Suprapubic skin (tissue), 4 donors: ENCODE results near the gene PSAT1. TPM values are rescaled to one million over a fixed set of nuclear protein-coding genes. Genes with fewer than 3 reads are reported as not detected.

Experiments
- DNase-seq, 2 donors: peaks; one replicate each; pipeline ENCODE4 v3.0.0-alpha.2; 2019; ENCODE audit warnings: low spot score in 2 of 2
- H3K27ac ChIP-seq: fragments of 200-600 bp; sonication (generic); one replicate; pipeline ENCODE4 v1.5.1; 2019
- H3K27me3 ChIP-seq: fragments of 200-600 bp; sonication (generic); one replicate; pipeline ENCODE4 v1.5.1; 2019
- H3K36me3 ChIP-seq: fragments of 200-600 bp; sonication (generic); one replicate; pipeline ENCODE4 v1.5.1; 2019
- H3K4me1 ChIP-seq: fragments of 200-600 bp; sonication (generic); one replicate; pipeline ENCODE4 v1.5.1; 2019
- H3K4me3 ChIP-seq: fragments of 200-600 bp; sonication (generic); one replicate; pipeline ENCODE4 v1.5.1; 2019; ENCODE audit warnings: mild to moderate bottlenecking
- H3K9me3 ChIP-seq: fragments of 200-600 bp; sonication (generic); one replicate; pipeline ENCODE4 v1.5.1; 2019
- EP300 ChIP-seq: sonication (generic); formaldehyde crosslinking; IDR thresholded peaks from one replicate; pipeline ENCODE4 v1.6.1; 2017; ENCODE audit warnings: antibody characterized with exemption
- POLR2A ChIP-seq, 2 donors: fragments of 450-650 bp; IDR thresholded peaks; one replicate each; pipeline ENCODE4 v1.6.1; 2017; ENCODE audit warnings: antibody characterized with exemption in 2 of 2, mild to moderate bottlenecking in 2 of 2, moderate library complexity in 2 of 2
- POLR2AphosphoS5 ChIP-seq, 3 donors: sonication (generic); formaldehyde crosslinking; IDR thresholded peaks; one replicate each; pipeline ENCODE4 v1.6.1; 2017; ENCODE audit warnings: antibody characterized with exemption in 3 of 3
- WGBS: methylation state at CpG from one replicate; pipeline ENCODE4 v1.1.5; 2018; 5-methylcytosine and 5-hydroxymethylcytosine counted together
- total RNA-seq, 4 donors: library from RNA; depleted of rRNA; stranded (reverse); fragments of >200 nt; gene quantifications; one replicate each; pipeline ENCODE4 v1.1.0, GENCODE V29; 2016
- TF ChIP-seq, protein P1 (sequence below), 2 donors: fragments of 200-600 bp in 1 of 2; fragments of 450-650 bp in 1 of 2; sonication (generic) in 1 of 2; IDR thresholded peaks; one replicate each; pipeline ENCODE4 v1.5.1; 2016 to 2019; ENCODE audit warnings: antibody characterized with exemption in 2 of 2, mild to moderate bottlenecking in 1 of 2, moderate library complexity in 1 of 2

Gene PSAT1
- total RNA-seq, 4 donors from 2014 or later = 47.4 to 101 (median 75.7) TPM

DNA sequence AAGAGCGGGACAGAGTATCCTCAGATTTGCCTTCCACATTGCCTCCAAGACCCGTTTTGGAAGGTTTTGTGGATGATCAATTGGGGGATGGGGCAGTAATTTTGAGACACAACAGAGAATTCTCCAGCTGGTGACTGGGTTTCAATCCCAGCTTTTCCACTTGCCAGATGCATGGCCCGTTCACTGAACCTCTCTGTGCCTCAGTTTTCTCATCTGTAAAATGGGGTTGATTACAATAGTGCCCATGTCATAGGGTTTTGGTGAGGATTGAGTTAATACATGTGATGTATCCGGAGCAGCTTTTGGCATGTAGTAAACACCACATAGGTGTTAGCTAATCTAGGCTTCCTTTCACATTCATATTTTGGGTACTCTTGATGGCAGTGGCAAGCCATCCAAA is 59.7 kb downstream of the PSAT1 start:
- Histone ChIP-seq H3K27ac (no peak overlapping the region), H3K9me3 (no peaks in the 10 kb centered on the region), H3K4me1 (no peaks in the 10 kb centered on the region), H3K4me3 (no peak overlapping the region), H3K27me3 (no peaks in the 10 kb centered on the region), H3K36me3 (no peaks in the 10 kb centered on the region)
- WGBS = 72% methylated on average over 4 of the region's 4 CpGs
- no peak for DNase-seq
- TF ChIP-seq, protein P1, sequence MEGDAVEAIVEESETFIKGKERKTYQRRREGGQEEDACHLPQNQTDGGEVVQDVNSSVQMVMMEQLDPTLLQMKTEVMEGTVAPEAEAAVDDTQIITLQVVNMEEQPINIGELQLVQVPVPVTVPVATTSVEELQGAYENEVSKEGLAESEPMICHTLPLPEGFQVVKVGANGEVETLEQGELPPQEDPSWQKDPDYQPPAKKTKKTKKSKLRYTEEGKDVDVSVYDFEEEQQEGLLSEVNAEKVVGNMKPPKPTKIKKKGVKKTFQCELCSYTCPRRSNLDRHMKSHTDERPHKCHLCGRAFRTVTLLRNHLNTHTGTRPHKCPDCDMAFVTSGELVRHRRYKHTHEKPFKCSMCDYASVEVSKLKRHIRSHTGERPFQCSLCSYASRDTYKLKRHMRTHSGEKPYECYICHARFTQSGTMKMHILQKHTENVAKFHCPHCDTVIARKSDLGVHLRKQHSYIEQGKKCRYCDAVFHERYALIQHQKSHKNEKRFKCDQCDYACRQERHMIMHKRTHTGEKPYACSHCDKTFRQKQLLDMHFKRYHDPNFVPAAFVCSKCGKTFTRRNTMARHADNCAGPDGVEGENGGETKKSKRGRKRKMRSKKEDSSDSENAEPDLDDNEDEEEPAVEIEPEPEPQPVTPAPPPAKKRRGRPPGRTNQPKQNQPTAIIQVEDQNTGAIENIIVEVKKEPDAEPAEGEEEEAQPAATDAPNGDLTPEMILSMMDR (IDR thresholded peaks at IDR 0.05) = no peak
- TF ChIP-seq POLR2AphosphoS5 (IDR thresholded peaks at IDR 0.05) (no peak), POLR2A (IDR thresholded peaks at IDR 0.05) (no peak), EP300 (no peak)

DNA sequence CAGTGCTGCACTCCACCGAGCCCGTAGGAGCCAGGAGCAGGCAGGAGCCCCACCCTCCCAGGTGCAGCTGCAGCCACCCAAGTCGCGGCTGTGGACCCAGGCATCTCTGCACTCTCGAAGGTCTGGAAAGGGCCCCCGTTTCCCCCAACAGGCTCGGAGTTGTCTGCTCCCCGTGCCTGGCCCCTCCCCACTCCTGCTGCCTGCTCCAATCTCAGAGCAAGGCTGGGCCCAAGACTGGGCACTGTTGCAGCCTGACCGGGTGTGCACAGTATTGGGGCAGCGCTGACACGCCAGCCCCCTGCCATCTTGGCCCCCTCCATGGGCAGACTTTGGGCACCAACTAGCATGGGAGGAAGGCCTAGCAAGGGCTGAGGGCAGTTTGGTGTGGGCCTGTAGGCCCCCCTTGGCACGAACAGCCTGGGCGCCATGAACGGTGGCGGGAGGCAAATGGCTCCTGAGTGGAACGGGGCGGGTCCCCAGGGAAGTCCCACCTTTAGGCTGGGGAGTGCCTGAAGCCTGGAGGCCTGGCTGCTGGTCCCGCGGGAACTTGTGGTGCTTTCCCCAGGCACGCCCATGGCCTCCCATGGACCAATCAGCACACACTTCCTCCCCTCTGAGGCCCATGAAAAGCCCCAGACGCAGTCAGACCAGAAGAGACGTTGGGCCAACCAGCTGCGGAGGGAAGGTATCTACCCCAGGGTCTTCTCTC is 60.4 kb downstream of the PSAT1 start:
- H3K36me3 ChIP-seq = no peaks in the 10 kb centered on the region
- H3K4me3 ChIP-seq = no peak overlapping the region
- H3K4me1 ChIP-seq = no peaks in the 10 kb centered on the region
- H3K27me3 ChIP-seq = no peaks in the 10 kb centered on the region
- no peak overlapping the region for H3K27ac ChIP-seq
- no peak for DNase-seq
- WGBS = 89% methylated on average over 7 of the region's 23 CpGs
- no peaks in the 10 kb centered on the region for H3K9me3 ChIP-seq
- TF ChIP-seq POLR2AphosphoS5 (IDR thresholded peaks at IDR 0.05) (no peak), POLR2A (IDR thresholded peaks at IDR 0.05) (no peak), EP300 (no peak)
- TF ChIP-seq, protein P1 (IDR thresholded peaks at IDR 0.05) = no peak

DNA sequence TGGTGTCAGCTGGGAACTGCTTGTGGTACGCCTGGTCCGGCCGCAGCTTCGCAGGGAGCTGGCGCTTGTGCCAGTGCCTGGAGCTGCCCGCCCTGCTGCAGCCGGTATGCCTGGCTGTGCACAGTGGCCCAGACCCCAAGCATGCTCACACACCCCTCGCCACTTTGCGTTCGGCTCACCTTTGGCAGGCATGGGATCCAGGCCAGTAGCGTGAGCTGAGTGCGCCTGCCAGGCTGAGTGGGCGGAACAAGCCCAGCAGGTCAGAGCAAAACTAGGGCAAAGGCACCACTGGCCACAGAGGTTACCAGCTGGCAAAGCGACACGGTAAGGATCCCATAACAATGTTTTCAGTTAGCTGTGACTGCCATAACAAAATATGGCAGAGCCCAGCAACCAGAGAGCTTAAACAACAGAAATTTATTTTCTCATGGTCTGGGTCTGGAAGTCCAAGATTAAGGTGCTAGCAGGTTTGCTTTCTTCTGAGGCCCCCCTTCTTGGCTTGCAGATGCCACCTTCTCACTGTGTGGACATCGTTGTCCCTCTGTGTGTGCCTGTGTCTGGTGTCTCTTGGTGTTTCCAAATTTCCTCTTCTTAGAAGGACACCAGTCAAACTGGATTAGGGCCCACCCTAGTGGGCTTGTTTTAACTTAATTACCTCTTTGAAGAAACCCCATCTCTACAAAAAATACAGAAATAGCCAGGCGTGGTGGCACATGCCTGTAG is 61.6 kb downstream of the PSAT1 start:
- Histone ChIP-seq H3K4me3 (no peak overlapping the region), H3K9me3 (no peaks in the 10 kb centered on the region), H3K36me3 (no peaks in the 10 kb centered on the region), H3K27ac (no peak overlapping the region), H3K27me3 (no peaks in the 10 kb centered on the region), H3K4me1 (no peaks in the 10 kb centered on the region)
- WGBS = 92% methylated on average over 15 of the region's 17 CpGs
- TF ChIP-seq POLR2AphosphoS5 (IDR thresholded peaks at IDR 0.05) = no peak
- TF ChIP-seq, protein P1 (IDR thresholded peaks at IDR 0.05) = no peak
- TF ChIP-seq EP300 = no peak
- TF ChIP-seq POLR2A (IDR thresholded peaks at IDR 0.05) = no peak
- DNase-seq = no peak

DNA sequence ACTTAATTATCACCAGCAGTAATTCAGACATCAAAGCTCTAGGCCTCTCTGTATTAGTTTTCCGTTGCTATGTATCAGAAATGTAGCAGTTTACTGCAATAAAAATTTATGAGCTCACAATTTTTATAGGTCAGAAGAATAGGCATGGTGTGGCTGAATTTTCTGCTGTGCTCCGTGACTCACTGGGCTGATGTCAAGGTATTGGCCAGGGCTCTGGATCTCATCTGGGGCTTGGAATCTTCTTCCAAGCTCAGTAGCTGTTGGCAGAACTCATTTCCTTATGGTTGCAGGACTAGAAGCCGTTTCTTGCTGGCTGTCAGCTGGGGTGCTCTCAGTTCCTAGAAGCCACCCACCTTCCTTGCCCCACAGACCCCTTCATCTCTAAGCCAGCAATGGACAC is 66.3 kb downstream of the PSAT1 start:
- DNase-seq = no peak
- TF ChIP-seq POLR2AphosphoS5 (IDR thresholded peaks at IDR 0.05) (no peak), EP300 (no peak), POLR2A (IDR thresholded peaks at IDR 0.05) (no peak)
- TF ChIP-seq, protein P1 (IDR thresholded peaks at IDR 0.05) = no peak
- Histone ChIP-seq H3K4me3 (no peak overlapping the region), H3K4me1 (no peaks in the 10 kb centered on the region), H3K9me3 (no peaks in the 10 kb centered on the region), H3K27ac (no peak overlapping the region), H3K36me3 (no peaks in the 10 kb centered on the region), H3K27me3 (no peaks in the 10 kb centered on the region)
- 71% methylated on average over 3 of the region's 3 CpGs for WGBS
